Osteoblast (primary cell): ENCODE measurements around the gene TGDS. TPM values are rescaled to one million over a fixed set of nuclear protein-coding genes. Genes with fewer than 3 reads are reported as not detected.
"Not testable (repeated sequence)": the region's sequence is repeated elsewhere in the genome, so short reads cannot be mapped to it uniquely, and the experiment has no call there.

Source experiments
- DNase-seq: peaks from one replicate; pipeline ENCODE4 v3.0.0; 2011; ENCODE audit warnings: low spot score, mixed read lengths; ENCODE audit not compliant: insufficient read length; ENCODE audit errors: missing footprints
- H2AFZ ChIP-seq: 2 replicates; pipeline ENCODE4 v1.6.0; 2011; ENCODE audit warnings: mild to moderate bottlenecking, low read length
- H3K27ac ChIP-seq: 2 replicates; pipeline ENCODE4 v1.5.1; 2011; ENCODE audit warnings: mild to moderate bottlenecking, low read depth, low read length, moderate library complexity
- H3K27me3 ChIP-seq: 2 replicates; pipeline ENCODE4 v1.6.0; 2012; ENCODE audit warnings: mild to moderate bottlenecking, control low read depth, inconsistent platforms, low read length, moderate library complexity; ENCODE audit not compliant: insufficient read depth
- H3K36me3 ChIP-seq: 2 replicates; pipeline ENCODE4 v1.5.1; 2011; ENCODE audit warnings: mild to moderate bottlenecking, low read length, control low read depth, moderate library complexity; ENCODE audit not compliant: insufficient read depth
- H3K4me1 ChIP-seq: 2 replicates; pipeline ENCODE4 v1.5.1; 2011; ENCODE audit warnings: mild to moderate bottlenecking, low read length, control low read depth, moderate library complexity; ENCODE audit not compliant: insufficient read depth
- H3K4me2 ChIP-seq: 2 replicates; pipeline ENCODE4 v1.6.0; 2011; ENCODE audit warnings: mild to moderate bottlenecking, low read length; ENCODE audit not compliant: insufficient read depth
- H3K4me3 ChIP-seq: fragments of 200-600 bp; sonication (generic); 3 replicates; pipeline ENCODE4 v1.5.1; 2012; ENCODE audit warnings: mild to moderate bottlenecking, low read length, inconsistent platforms; ENCODE audit not compliant: insufficient read depth
- H3K79me2 ChIP-seq: 2 replicates; pipeline ENCODE4 v1.6.0; 2012; ENCODE audit warnings: mild to moderate bottlenecking, low read length, control low read depth, inconsistent platforms; ENCODE audit not compliant: insufficient read depth
- H3K9me3 ChIP-seq: 2 replicates; pipeline ENCODE4 v1.5.1; 2011; ENCODE audit warnings: low read depth, low read length, control low read depth
- H4K20me1 ChIP-seq: 2 replicates; pipeline ENCODE4 v1.6.0; 2012; ENCODE audit warnings: mild to moderate bottlenecking, low read length, control low read depth; ENCODE audit not compliant: insufficient read depth
- total RNA-seq: library from RNA; depleted of rRNA; stranded (reverse); fragments of >200 nt; gene quantifications from 2 replicates; pipeline ENCODE4 v1.2.3, GENCODE V29; 2012
- TF ChIP-seq, protein P1 (sequence below): IDR thresholded peaks from 2 replicates; pipeline ENCODE4 v1.5.1; 2011; ENCODE audit warnings: mild to moderate bottlenecking, low read depth, low read length, moderate library complexity; ENCODE audit errors: extremely low read depth

The TGDS gene
- total RNA-seq, 1 donor = 11.9 TPM

DNA sequence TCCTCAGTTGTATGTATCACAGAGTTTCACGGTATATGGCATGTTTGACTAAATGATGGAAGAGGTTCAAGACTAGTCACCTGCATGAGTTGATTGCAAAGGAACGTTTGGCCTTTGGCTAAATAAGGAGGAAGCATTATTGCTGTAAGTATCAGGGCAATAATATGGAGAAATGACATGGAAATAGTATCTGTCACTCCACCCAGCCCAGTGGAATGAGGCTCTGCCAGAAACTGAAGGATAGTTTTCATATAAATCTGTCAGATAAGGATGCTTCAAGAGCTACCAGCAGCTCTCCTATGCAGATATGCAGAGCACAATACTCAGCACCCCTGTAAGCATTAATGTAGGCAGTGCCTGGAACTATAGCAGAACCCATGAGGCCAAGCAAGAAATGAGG, 60.7 kb downstream of the TGDS start:
- H3K79me2 ChIP-seq = no peaks in the 10 kb centered on the region
- peaks cover 6% of the 10 kb centered on the region for H3K27me3 ChIP-seq
- no peak overlapping the region for H2AFZ ChIP-seq
- no peaks in the 10 kb centered on the region for H4K20me1 ChIP-seq
- H3K27ac ChIP-seq = no peak overlapping the region
- H3K4me1 ChIP-seq = no peaks in the 10 kb centered on the region
- DNase-seq = no peak
- no peak overlapping the region for H3K4me2 ChIP-seq
- H3K4me3 ChIP-seq = no peak overlapping the region
- no peaks in the 10 kb centered on the region for H3K9me3 ChIP-seq
- no peaks in the 10 kb centered on the region for H3K36me3 ChIP-seq
- TF ChIP-seq, protein P1, sequence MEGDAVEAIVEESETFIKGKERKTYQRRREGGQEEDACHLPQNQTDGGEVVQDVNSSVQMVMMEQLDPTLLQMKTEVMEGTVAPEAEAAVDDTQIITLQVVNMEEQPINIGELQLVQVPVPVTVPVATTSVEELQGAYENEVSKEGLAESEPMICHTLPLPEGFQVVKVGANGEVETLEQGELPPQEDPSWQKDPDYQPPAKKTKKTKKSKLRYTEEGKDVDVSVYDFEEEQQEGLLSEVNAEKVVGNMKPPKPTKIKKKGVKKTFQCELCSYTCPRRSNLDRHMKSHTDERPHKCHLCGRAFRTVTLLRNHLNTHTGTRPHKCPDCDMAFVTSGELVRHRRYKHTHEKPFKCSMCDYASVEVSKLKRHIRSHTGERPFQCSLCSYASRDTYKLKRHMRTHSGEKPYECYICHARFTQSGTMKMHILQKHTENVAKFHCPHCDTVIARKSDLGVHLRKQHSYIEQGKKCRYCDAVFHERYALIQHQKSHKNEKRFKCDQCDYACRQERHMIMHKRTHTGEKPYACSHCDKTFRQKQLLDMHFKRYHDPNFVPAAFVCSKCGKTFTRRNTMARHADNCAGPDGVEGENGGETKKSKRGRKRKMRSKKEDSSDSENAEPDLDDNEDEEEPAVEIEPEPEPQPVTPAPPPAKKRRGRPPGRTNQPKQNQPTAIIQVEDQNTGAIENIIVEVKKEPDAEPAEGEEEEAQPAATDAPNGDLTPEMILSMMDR = no peak

DNA sequence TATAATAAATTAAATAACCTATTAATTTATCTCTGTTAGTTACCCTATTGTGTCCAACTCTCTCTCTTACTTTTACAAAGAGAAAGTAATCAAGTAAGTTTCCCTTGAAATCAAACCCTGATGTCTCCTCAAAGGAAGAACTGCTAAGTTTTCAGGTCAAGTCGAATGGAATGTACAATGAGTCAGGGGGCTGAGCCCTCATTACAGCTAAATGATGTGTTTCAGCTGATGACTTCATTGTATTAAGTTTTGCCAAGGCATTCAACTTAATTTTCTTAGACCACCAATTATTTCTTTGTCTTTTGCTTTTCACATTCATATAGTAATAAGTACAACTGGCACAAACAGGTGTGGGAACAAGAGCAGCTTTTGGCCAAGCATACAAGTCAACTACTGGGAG, 61.8 kb downstream of the TGDS start:
- Histone ChIP-seq H3K4me3 (no peak overlapping the region), H3K4me1 (no peaks in the 10 kb centered on the region), H3K27ac (no peak overlapping the region), H3K36me3 (no peaks in the 10 kb centered on the region), H3K9me3 (no peaks in the 10 kb centered on the region), H3K4me2 (no peak overlapping the region), H3K27me3 (peaks cover 6% of the 10 kb centered on the region), H3K79me2 (no peaks in the 10 kb centered on the region), H2AFZ (no peak overlapping the region), H4K20me1 (no peaks in the 10 kb centered on the region)
- no peak for DNase-seq
- TF ChIP-seq, protein P1 = no peak

DNA sequence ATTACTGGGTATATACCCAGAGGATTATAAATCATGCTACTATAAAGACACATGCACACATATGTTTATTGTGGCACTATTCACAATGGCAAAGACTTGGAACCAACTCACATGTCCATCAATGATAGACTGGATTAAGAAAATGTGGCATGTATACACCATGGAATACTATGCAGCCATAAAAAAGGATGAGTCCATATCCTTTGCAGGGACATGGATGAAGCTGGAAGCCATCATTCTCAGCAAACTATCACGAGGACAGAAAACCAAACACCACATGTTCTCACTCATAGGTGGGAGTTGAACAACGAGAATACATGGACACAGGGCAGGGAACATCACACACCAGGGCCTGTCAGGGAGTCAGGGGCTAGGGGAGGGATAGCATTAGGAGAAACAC, 63.7 kb downstream of the TGDS start:
- not testable (repeated sequence) for H3K4me1 ChIP-seq, H3K4me3 ChIP-seq, H4K20me1 ChIP-seq, H2AFZ ChIP-seq, H3K27ac ChIP-seq, H3K4me2 ChIP-seq, H3K9me3 ChIP-seq, DNase-seq, H3K27me3 ChIP-seq, H3K36me3 ChIP-seq, H3K79me2 ChIP-seq

DNA sequence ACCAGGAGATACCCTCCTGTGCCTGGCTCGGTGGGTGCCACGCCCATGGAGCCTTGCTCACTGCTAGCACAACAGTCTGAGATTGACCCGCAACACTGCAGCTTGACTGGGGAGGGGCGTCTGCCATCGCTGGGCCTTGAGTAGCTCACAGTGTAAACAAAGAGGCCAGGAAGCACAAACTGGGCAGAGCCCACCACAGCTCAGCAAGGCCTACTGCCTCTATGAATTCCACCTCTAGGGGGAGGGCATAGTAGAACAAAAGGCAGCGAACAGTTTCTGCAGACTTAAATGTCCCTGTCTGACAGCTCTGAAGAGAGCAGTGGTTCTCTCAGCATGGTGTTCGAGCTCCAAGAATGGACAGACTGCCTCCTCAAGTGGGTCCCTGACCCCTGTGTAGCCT, 69.0 kb downstream of the TGDS start:
- DNase-seq, H3K4me3 ChIP-seq, H4K20me1 ChIP-seq, H3K9me3 ChIP-seq, H3K27me3 ChIP-seq, H2AFZ ChIP-seq, H3K36me3 ChIP-seq, H3K27ac ChIP-seq, H3K4me2 ChIP-seq, H3K4me1 ChIP-seq, H3K79me2 ChIP-seq: not testable (repeated sequence)

DNA sequence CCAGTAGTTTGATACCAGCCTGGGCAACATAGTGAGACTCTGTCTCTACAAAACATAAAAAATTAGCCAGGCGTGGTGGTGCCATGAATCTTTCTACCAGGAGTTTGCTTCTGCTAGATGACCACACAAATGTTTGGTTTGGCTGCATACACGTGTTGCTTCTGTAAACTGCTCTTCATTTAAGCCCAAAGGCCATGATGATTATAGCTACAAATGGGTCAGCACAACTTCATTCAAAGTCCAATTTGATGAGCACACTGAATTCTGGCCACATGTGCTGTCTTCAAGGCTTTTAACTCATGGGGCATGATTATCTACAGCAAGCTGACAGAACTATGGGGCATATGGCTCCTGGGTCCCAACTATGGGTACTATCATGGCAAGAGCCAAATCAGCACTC, 70.2 kb downstream of the TGDS start:
- H3K27me3 ChIP-seq = no peaks in the 10 kb centered on the region
- no peak overlapping the region for H3K27ac ChIP-seq
- no peak overlapping the region for H3K4me3 ChIP-seq
- TF ChIP-seq, protein P1 = no peak
- H3K9me3 ChIP-seq = no peaks in the 10 kb centered on the region
- H2AFZ ChIP-seq = no peak overlapping the region
- no peaks in the 10 kb centered on the region for H3K4me1 ChIP-seq
- no peaks in the 10 kb centered on the region for H3K36me3 ChIP-seq
- no peak for DNase-seq
- no peaks in the 10 kb centered on the region for H4K20me1 ChIP-seq
- no peaks in the 10 kb centered on the region for H3K79me2 ChIP-seq
- H3K4me2 ChIP-seq = no peak overlapping the region
